HCT116 (cell line): ENCODE measurements around the gene KPNB1. TPM values are rescaled to one million over a fixed set of nuclear protein-coding genes. Genes with fewer than 3 reads are reported as not detected.

Experiments
- ATAC-seq: fragments of 200-7000 bp; cut with Tn5 transposase; 2 replicates; pipeline ENCODE4 v1.9.1; 2020; ENCODE audit warnings: mild to moderate bottlenecking, moderate library complexity
- BruUV-seq: library from RNA; stranded (reverse); fragments of 400-500 nt; replicated peaks from 2 replicates; lab custom pipeline; 2021; lab: Mats Ljungman, UMichigan
- CTCF ChIA-PET: fragments of 300-600 bp; sonication (Branson Sonifier 250); formaldehyde crosslinking; loops from one replicate; lab custom pipeline; 2021; ENCODE audit warnings: antibody characterized with exemption; lab: Charles Lee
- POLR2A ChIA-PET: fragments of 300-600, 350-600 bp; sonication (Branson Sonifier 250); formaldehyde crosslinking; loops from one replicate; lab custom pipeline; 2021; ENCODE audit warnings: antibody characterized with exemption; lab: Charles Lee
- RAD21 ChIA-PET, 2 experiments: fragments of 300-600 bp; sonication (Branson Sonifier 250); formaldehyde crosslinking; loops; one replicate each; lab custom pipeline; 2023; ENCODE audit warnings: low total read pairs in 2 of 2; ENCODE audit not compliant: uncharacterized antibody in 2 of 2, unreplicated experiment in 2 of 2, low non-redundant PET in 1 of 2; lab: Charles Lee
- DNase-seq: peaks from one replicate; pipeline ENCODE4 v3.0.0-alpha.2; 2010; ENCODE audit warnings: low read depth, low spot score
- H2AFZ ChIP-seq: fragments of 200-600 bp; shearing (Covaris generic), sonication (generic); 2 replicates; pipeline ENCODE4 v1.6.1; 2017; ENCODE audit warnings: low read depth, mixed run types, mixed read lengths, antibody characterized with exemption, low read length; ENCODE audit not compliant: poor library complexity, severe bottlenecking
- H3K27ac ChIP-seq: 2 replicates; pipeline ENCODE4 v1.5.1; 2012; ENCODE audit warnings: low read depth, low read length
- H3K27me3 ChIP-seq: fragments of 200-600 bp; sonication (generic); 2 replicates; pipeline ENCODE4 v1.6.1; 2016; ENCODE audit warnings: mixed run types, low read length, mixed read lengths; ENCODE audit not compliant: insufficient read depth
- H3K36me3 ChIP-seq, 2 experiments: fragments of 200-500 bp in 1 of 2; fragments of 200-600 bp in 1 of 2; sonication (Bioruptor generic) in 1 of 2; sonication (generic) in 1 of 2; 2 replicates each; pipeline versions ENCODE4 v1.5.1 to v1.6.1; 2014 to 2016; ENCODE audit warnings: low read length in 2 of 2, inconsistent platforms in 1 of 2, mixed read lengths in 1 of 2, mixed run types in 1 of 2; ENCODE audit not compliant: insufficient read depth in 2 of 2, control insufficient read depth in 1 of 2
- H3K4me1 ChIP-seq, 2 experiments: fragments of 200-600 bp in 1 of 2; sonication (generic) in 1 of 2; 2 replicates each; pipeline versions ENCODE4 v1.5.1 to v1.6.1; 2012 to 2017; ENCODE audit warnings: low read length in 2 of 2, inconsistent platforms in 1 of 2, mild to moderate bottlenecking in 1 of 2, mixed read lengths in 1 of 2, mixed run types in 1 of 2, moderate library complexity in 1 of 2; ENCODE audit not compliant: insufficient read depth in 2 of 2, control insufficient read depth in 1 of 2
- H3K4me2 ChIP-seq: fragments of 200-600 bp; sonication (generic); 2 replicates; pipeline ENCODE4 v1.6.1; 2017; ENCODE audit warnings: mixed run types, low read length, mixed read lengths
- H3K4me3 ChIP-seq, 2 experiments: fragments of 200-600 bp in 1 of 2; sonication (generic) in 1 of 2; replicated peaks in 1 of 2; 2 replicates each; pipeline ENCODE4 v1.5.1; 2011 to 2016; ENCODE audit warnings: low read length in 2 of 2, control low read depth in 1 of 2, low read depth in 1 of 2, mild to moderate bottlenecking in 1 of 2, mixed read lengths in 1 of 2, mixed run types in 1 of 2
- H3K79me2 ChIP-seq: fragments of 200-600 bp; sonication (generic); 2 replicates; pipeline ENCODE4 v1.6.1; 2017; ENCODE audit warnings: mild to moderate bottlenecking, mixed run types, low read length, moderate library complexity, mixed read lengths; ENCODE audit not compliant: insufficient read depth
- H3K9ac ChIP-seq: fragments of 200-600 bp; sonication (generic); 2 replicates; pipeline ENCODE4 v1.6.1; 2016; ENCODE audit warnings: low read length, mixed read lengths
- H3K9me2 ChIP-seq: fragments of 200-600 bp; sonication (generic), shearing (Covaris generic); 2 replicates; pipeline ENCODE4 v1.6.1; 2017; ENCODE audit warnings: mixed run types, mild to moderate bottlenecking, moderate library complexity; ENCODE audit not compliant: insufficient read depth
- H3K9me3 ChIP-seq, 2 experiments: fragments of 200-500 bp in 1 of 2; fragments of 200-600 bp in 1 of 2; sonication (Bioruptor generic) in 1 of 2; sonication (generic) in 1 of 2; 2 replicates each; pipeline ENCODE4 v1.6.1; 2014 to 2017; ENCODE audit warnings: low read length in 2 of 2, mixed read lengths in 2 of 2, inconsistent platforms in 1 of 2, low read depth in 1 of 2, mild to moderate bottlenecking in 1 of 2, mixed run types in 1 of 2, moderate library complexity in 1 of 2; ENCODE audit not compliant: control insufficient read depth in 1 of 2, insufficient read depth in 1 of 2
- H4K20me1 ChIP-seq: fragments of 200-600 bp; sonication (generic), shearing (Covaris generic); 2 replicates; pipeline ENCODE4 v1.6.1; 2017; ENCODE audit warnings: mixed run types, mild to moderate bottlenecking, moderate library complexity; ENCODE audit not compliant: insufficient read depth
- ATF3 ChIP-seq: IDR thresholded peaks from 2 replicates; pipeline ENCODE4 v1.6.1; 2012
- CEBPB ChIP-seq: IDR thresholded peaks from 2 replicates; pipeline ENCODE4 v1.6.1; 2012; ENCODE audit warnings: low read depth
- EGR1 ChIP-seq: IDR thresholded peaks from 2 replicates; pipeline ENCODE4 v1.6.1; 2012; ENCODE audit warnings: low read depth
- ELF1 ChIP-seq: IDR thresholded peaks from 2 replicates; pipeline ENCODE4 v1.6.1; 2012; ENCODE audit warnings: low read depth, borderline replicate concordance
- EZH2 ChIP-seq: fragments of 200-600 bp; sonication (generic); IDR thresholded peaks from 2 replicates; pipeline ENCODE4 v1.6.1; 2017; ENCODE audit warnings: antibody characterized with exemption, mixed run types
- EZH2phosphoT487 ChIP-seq: fragments of 200-600 bp; IDR thresholded peaks from 2 replicates; pipeline ENCODE4 v1.6.1; 2018; ENCODE audit warnings: antibody characterized with exemption, borderline replicate concordance
- MAX ChIP-seq: IDR thresholded peaks from 2 replicates; pipeline ENCODE4 v1.6.1; 2012
- POLR2A ChIP-seq: IDR thresholded peaks from 2 replicates; pipeline ENCODE4 v1.7.0; 2011; ENCODE audit warnings: borderline replicate concordance; ENCODE audit not compliant: insufficient read depth, insufficient read length; ENCODE audit errors: extremely low read depth
- POLR2AphosphoS5 ChIP-seq: IDR thresholded peaks from 2 replicates; pipeline ENCODE4 v1.6.1; 2011; ENCODE audit warnings: mild to moderate bottlenecking, low read depth, low read length, moderate library complexity
- RAD21 ChIP-seq: IDR thresholded peaks from 2 replicates; pipeline ENCODE4 v1.6.1; 2012; ENCODE audit warnings: low read depth, mild to moderate bottlenecking
- REST ChIP-seq: IDR thresholded peaks from 2 replicates; pipeline ENCODE4 v1.6.1; 2012; ENCODE audit warnings: low read depth
- SIN3A ChIP-seq: IDR thresholded peaks from 2 replicates; pipeline ENCODE4 v1.6.1; 2012; ENCODE audit warnings: low read depth
- SRF ChIP-seq: IDR thresholded peaks from 2 replicates; pipeline ENCODE4 v1.6.1; 2012; ENCODE audit warnings: low read depth
- TCF7L2 ChIP-seq: IDR thresholded peaks from 2 replicates; pipeline ENCODE4 v1.7.0; 2011; ENCODE audit warnings: borderline replicate concordance, inconsistent platforms; ENCODE audit not compliant: insufficient read depth, insufficient read length; ENCODE audit errors: extremely low read depth
- YY1 ChIP-seq: IDR thresholded peaks from 2 replicates; pipeline ENCODE4 v1.6.1; 2011; ENCODE audit warnings: low read length, low read depth, moderate library complexity, mild to moderate bottlenecking; ENCODE audit not compliant: insufficient replicate concordance; ENCODE audit errors: extremely low read depth
- ZFX ChIP-seq: fragments of 450-650 bp; IDR thresholded peaks from 2 replicates; pipeline ENCODE4 v1.6.1; 2017
- ZNF274 ChIP-seq: fragments of 200-500 bp; sonication (Bioruptor generic); IDR thresholded peaks from 2 replicates; pipeline ENCODE4 v1.6.1; 2014; ENCODE audit warnings: mild to moderate bottlenecking, low read depth, low read length, inconsistent platforms
- intact Hi-C: fragments of 100-400 bp; cut with micrococcal nuclease; formaldehyde crosslinking; loops from 2 replicates; pipeline ENCODE4 v1.10.0; 2022
- total RNA-seq: library from RNA; stranded (reverse); gene quantifications from one replicate; pipeline ENCODE4 v1.2.1, GENCODE V29; 2021; ENCODE audit not compliant: unreplicated experiment

The KPNB1 gene
- total RNA-seq, 1 experiment from 2014 or later = 526 TPM

GRCh38 chr17:47638903-47639302, 10.8 kb upstream of the KPNB1 start:
- no peaks in the 10 kb centered on the region for H4K20me1 ChIP-seq
- H3K27me3 ChIP-seq = no peaks in the 10 kb centered on the region
- no peak for DNase-seq
- no peaks in the 10 kb centered on the region for H3K36me3 ChIP-seq
- H3K4me2 ChIP-seq = no peak overlapping the region
- H3K9ac ChIP-seq = no peak overlapping the region
- H3K79me2 ChIP-seq = no peaks in the 10 kb centered on the region
- H2AFZ ChIP-seq = no peak overlapping the region
- POLR2A ChIA-PET = no interaction called here
- RAD21 ChIA-PET = no interaction called here
- CTCF ChIA-PET = no interaction called here
- H3K9me3 ChIP-seq = no peaks in the 10 kb centered on the region
- H3K4me3 ChIP-seq = no peak overlapping the region
- H3K27ac ChIP-seq = no peak overlapping the region
- no peaks in the 10 kb centered on the region for H3K9me2 ChIP-seq
- no peak for ATAC-seq
- no peaks in the 10 kb centered on the region for H3K4me1 ChIP-seq
- BruUV-seq = no TSS peak
- TF ChIP-seq EZH2 (no peak), ZNF274 (no peak), EGR1 (no peak), MAX (no peak), SRF (no peak), YY1 (no peak), TCF7L2 (no peak), REST (no peak), SIN3A (no peak), EZH2phosphoT487 (no peak), POLR2AphosphoS5 (no peak), ZFX (no peak), ELF1 (no peak), CEBPB (no peak), POLR2A (no peak), RAD21 (no peak), ATF3 (no peak)
- intact Hi-C loops = no loop called here
